Tibial artery (tissue), 4 donors: ENCODE measurements around the gene GABRG3.

Source experiments
- DNase-seq, 2 donors: peaks; one replicate each; pipeline ENCODE4 v3.0.0-alpha.2; 2019
- H3K27ac ChIP-seq, 2 donors: fragments of 200-600 bp; sonication (generic) in 1 of 2; 1 replicate in 1 of 2; 2 replicates in 1 of 2; pipeline ENCODE4 v1.5.1; 2018 to 2019; ENCODE audit warnings: mild to moderate bottlenecking in 1 of 2
- H3K27me3 ChIP-seq, 2 donors: fragments of 200-600 bp; sonication (generic) in 1 of 2; one replicate each; pipeline versions ENCODE4 v1.5.1 to v1.6.0; 2016 to 2019
- H3K36me3 ChIP-seq, 3 donors: fragments of 200-600 bp; sonication (generic) in 2 of 3; one replicate each; pipeline ENCODE4 v1.5.1; 2016 to 2019; ENCODE audit warnings: mild to moderate bottlenecking in 2 of 3
- H3K4me1 ChIP-seq, 4 donors: fragments of 200-600 bp; sonication (generic) in 2 of 4; 1 replicate in 3 of 4; 2 replicates in 1 of 4; pipeline ENCODE4 v1.5.1; 2016 to 2019
- H3K4me3 ChIP-seq, 2 donors: fragments of 200-600 bp; sonication (generic) in 1 of 2; 1 replicate in 1 of 2; 2 replicates in 1 of 2; pipeline ENCODE4 v1.5.1; 2018 to 2019; ENCODE audit warnings: mild to moderate bottlenecking in 2 of 2
- H3K9me3 ChIP-seq, 3 donors: fragments of 200-600 bp; sonication (generic) in 1 of 3; one replicate each; pipeline ENCODE4 v1.5.1; 2016 to 2019
- CTCF ChIP-seq, 2 experiments: fragments of 200-600 bp in 1 of 2; fragments of 450-650 bp in 1 of 2; IDR thresholded peaks; one replicate each; pipeline ENCODE4 v1.5.1; 2017 to 2019; ENCODE audit warnings: antibody characterized with exemption in 2 of 2, mild to moderate bottlenecking in 1 of 2, moderate library complexity in 1 of 2
- intact Hi-C: fragments of 100-400 bp; cut with DNase I; formaldehyde crosslinking; loops from one replicate; pipeline ENCODE4 v1.15.0; 2023; ENCODE audit warnings: low total_unique reads

The GABRG3 gene

GRCh38 chr15:26971271-26972018 lies 464 bp downstream of the GABRG3 start:
- TF ChIP-seq CTCF (IDR thresholded peaks at IDR 0.05): no peak
- no peak for DNase-seq
- intact Hi-C loops: no loop called here
- Histone ChIP-seq H3K36me3 (no peaks in the 10 kb centered on the region), H3K27ac (no peak overlapping the region), H3K27me3 (peaks cover 0 to 20% of the 10 kb centered on the region in 2 donors), H3K4me1 (peaks cover 0 to 8% (median 0%) of the 10 kb centered on the region in 4 donors), H3K9me3 (no peaks in the 10 kb centered on the region), H3K4me3 (no peak overlapping the region)

GRCh38 chr15:26972636-26973035 lies 1.7 kb downstream of the GABRG3 start:
- no peak overlapping the region for H3K27ac ChIP-seq
- no peak overlapping the region for H3K4me3 ChIP-seq
- DNase-seq: no peak
- H3K4me1 ChIP-seq: peaks cover 0 to 6% (median 0%) of the 10 kb centered on the region in 4 donors
- no peaks in the 10 kb centered on the region for H3K36me3 ChIP-seq
- intact Hi-C loops: no loop called here
- no peak for TF ChIP-seq CTCF (IDR thresholded peaks at IDR 0.05)
- peaks cover 0 to 20% of the 10 kb centered on the region in 2 donors for H3K27me3 ChIP-seq
- H3K9me3 ChIP-seq: no peaks in the 10 kb centered on the region

- no peak overlapping the region for H3K4me3 ChIP-seq
These were observed 3.3 kb downstream of the GABRG3 start for GRCh38 chr15:26974120-26974780.

GRCh38 chr15:26981492-26981891 lies 10.5 kb downstream of the GABRG3 start:
- DNase-seq: no peak
- Histone ChIP-seq H3K27me3 (no peaks in the 10 kb centered on the region), H3K4me1 (no peaks in the 10 kb centered on the region), H3K4me3 (no peak overlapping the region), H3K27ac (no peak overlapping the region), H3K9me3 (no peaks in the 10 kb centered on the region), H3K36me3 (no peaks in the 10 kb centered on the region)
- TF ChIP-seq CTCF (IDR thresholded peaks at IDR 0.05): no peak
- intact Hi-C loops: no loop called here

More at GRCh38 chr15:26974120-26974780, 3.3 kb downstream of the GABRG3 start:
- H3K27me3 ChIP-seq: peaks cover 0 to 20% of the 10 kb centered on the region in 2 donors
- no peak overlapping the region for H3K27ac ChIP-seq
- H3K9me3 ChIP-seq: no peaks in the 10 kb centered on the region
- no peak for DNase-seq
- H3K4me1 ChIP-seq: peaks cover 0 to 3% (median 0%) of the 10 kb centered on the region in 4 donors
- no peaks in the 10 kb centered on the region for H3K36me3 ChIP-seq
- intact Hi-C loops: no loop called here
- no peak for TF ChIP-seq CTCF (IDR thresholded peaks at IDR 0.05)

GRCh38 chr15:26983822-26984221 lies 12.8 kb downstream of the GABRG3 start:
- Histone ChIP-seq H3K27me3 (no peaks in the 10 kb centered on the region), H3K9me3 (no peaks in the 10 kb centered on the region), H3K4me3 (no peak overlapping the region), H3K36me3 (no peaks in the 10 kb centered on the region), H3K4me1 (no peaks in the 10 kb centered on the region), H3K27ac (no peak overlapping the region)
- intact Hi-C loops: no loop called here
- DNase-seq: no peak
- TF ChIP-seq CTCF (IDR thresholded peaks at IDR 0.05): no peak
